IMR-90 (cell line): ENCODE measurements around the gene TFB2M. TPM values are rescaled to one million over a fixed set of nuclear protein-coding genes. Genes with fewer than 3 reads are reported as not detected.

Experiments used
- ATAC-seq: fragments of 200-7000 bp; cut with Tn5 transposase; 2 replicates; pipeline ENCODE4 v1.9.1; 2020; ENCODE audit warnings: low read depth, mild to moderate bottlenecking, moderate library complexity
- BruUV-seq: library from RNA; stranded (reverse); fragments of 400-500 nt; replicated peaks from 2 replicates; lab custom pipeline; 2021; lab: Mats Ljungman, UMichigan
- CTCF ChIA-PET: fragments of 300-600 bp; formaldehyde crosslinking; extraction: SDS; loops from one replicate; lab custom pipeline; 2021; ENCODE audit warnings: antibody characterized with exemption; lab: Yijun Ruan, JAX
- POLR2A ChIA-PET: fragments of 300-600 bp; sonication (Branson Sonifier 250); formaldehyde crosslinking; loops from one replicate; lab custom pipeline; 2022; ENCODE audit warnings: antibody characterized with exemption; ENCODE audit not compliant: unreplicated experiment; lab: Charles Lee
- DNase-seq: peaks from one replicate; pipeline ENCODE4 v3.0.0; 2013
- H2AFZ ChIP-seq: replicated peaks from 2 replicates; pipeline ENCODE3; 2013; ENCODE audit warnings: low read length, mild to moderate bottlenecking; ENCODE audit not compliant: poor library complexity
- H2AK5ac ChIP-seq: 2 replicates; pipeline ENCODE4 v1.6.1; 2013; ENCODE audit warnings: low read depth, low read length, inconsistent platforms
- H2AK9ac ChIP-seq: replicated peaks from 2 replicates; pipeline ENCODE3; 2013; ENCODE audit warnings: mild to moderate bottlenecking, low read depth, low read length, moderate library complexity; ENCODE audit not compliant: poor library complexity
- H2BK120ac ChIP-seq: 2 replicates; pipeline ENCODE4 v1.6.1; 2013; ENCODE audit warnings: low read depth, low read length, inconsistent platforms
- H2BK15ac ChIP-seq: 3 replicates; pipeline ENCODE4 v1.6.1; 2013; ENCODE audit warnings: low read depth, low read length, inconsistent platforms
- H2BK20ac ChIP-seq: 2 replicates; pipeline ENCODE4 v1.6.1; 2013; ENCODE audit warnings: low read depth, mild to moderate bottlenecking, inconsistent platforms, low read length, moderate library complexity
- H2BK5ac ChIP-seq: 2 replicates; pipeline ENCODE4 v1.6.1; 2013; ENCODE audit warnings: mild to moderate bottlenecking, low read depth, low read length, inconsistent platforms; ENCODE audit not compliant: poor library complexity, severe bottlenecking
- H3K14ac ChIP-seq: replicated peaks from 2 replicates; pipeline ENCODE4 v1.6.1; 2013; ENCODE audit warnings: low read depth, low read length, inconsistent platforms
- H3K18ac ChIP-seq: 2 replicates; pipeline ENCODE4 v1.6.1; 2013; ENCODE audit warnings: low read depth, low read length, control low read depth
- H3K23ac ChIP-seq: 2 replicates; pipeline ENCODE4 v1.6.1; 2013; ENCODE audit warnings: low read depth, low read length, inconsistent platforms
- H3K27ac ChIP-seq: 2 replicates; pipeline ENCODE4 v1.5.1; 2013; ENCODE audit warnings: mild to moderate bottlenecking, control low read depth, low read length; ENCODE audit not compliant: insufficient read depth
- H3K27me3 ChIP-seq: 2 replicates; pipeline ENCODE4 v1.6.1; 2013; ENCODE audit warnings: low read length; ENCODE audit not compliant: control insufficient read depth, insufficient read depth
- H3K36me3 ChIP-seq: 2 replicates; pipeline ENCODE4 v1.6.1; 2013; ENCODE audit warnings: low read length, mixed read lengths; ENCODE audit not compliant: control insufficient read depth, insufficient read depth
- H3K4ac ChIP-seq: 2 replicates; pipeline ENCODE4 v1.6.1; 2013; ENCODE audit warnings: low read depth, low read length, inconsistent platforms
- H3K4me1 ChIP-seq: 2 replicates; pipeline ENCODE4 v1.6.1; 2013; ENCODE audit warnings: low read length, mixed read lengths; ENCODE audit not compliant: control insufficient read depth, insufficient read depth
- H3K4me2 ChIP-seq: 2 replicates; pipeline ENCODE4 v1.6.1; 2013; ENCODE audit warnings: low read depth, mild to moderate bottlenecking, control low read depth, low read length, moderate library complexity
- H3K4me3 ChIP-seq: 2 replicates; pipeline ENCODE4 v1.5.1; 2013; ENCODE audit warnings: low read depth, mild to moderate bottlenecking, control low read depth, low read length, moderate library complexity; ENCODE audit not compliant: insufficient read depth
- H3K56ac ChIP-seq: 2 replicates; pipeline ENCODE4 v1.6.1; 2013; ENCODE audit warnings: low read length, inconsistent platforms; ENCODE audit not compliant: insufficient read depth; ENCODE audit errors: extremely low read depth
- H3K79me1 ChIP-seq, 2 experiments: 2 replicates each; pipeline ENCODE4 v1.6.1; 2013; ENCODE audit warnings: low read length in 2 of 2, inconsistent platforms in 1 of 2, low read depth in 1 of 2
- H3K9ac ChIP-seq: 2 replicates; pipeline ENCODE4 v1.6.1; 2013; ENCODE audit warnings: low read depth, low read length, control low read depth
- H3K9me1 ChIP-seq: 2 replicates; pipeline ENCODE4 v1.6.1; 2013; ENCODE audit warnings: low read length, inconsistent platforms; ENCODE audit not compliant: insufficient read depth
- H3K9me3 ChIP-seq: 2 replicates; pipeline ENCODE4 v1.6.1; 2013; ENCODE audit warnings: low read length; ENCODE audit not compliant: control insufficient read depth, insufficient read depth
- H4K20me1 ChIP-seq: 2 replicates; pipeline ENCODE4 v1.6.1; 2013; ENCODE audit warnings: low read length, inconsistent platforms; ENCODE audit not compliant: insufficient read depth
- H4K5ac ChIP-seq: 2 replicates; pipeline ENCODE4 v1.6.1; 2013; ENCODE audit warnings: mild to moderate bottlenecking, low read depth, low read length, control low read depth
- H4K8ac ChIP-seq, 2 experiments: 2 replicates each; pipeline ENCODE4 v1.6.1; 2013; ENCODE audit warnings: low read depth in 2 of 2, low read length in 2 of 2, control low read depth in 1 of 2, inconsistent platforms in 1 of 2
- H4K91ac ChIP-seq: 2 replicates; pipeline ENCODE4 v1.6.1; 2013; ENCODE audit warnings: low read depth, low read length, inconsistent platforms; ENCODE audit not compliant: insufficient read depth
- SMC3 ChIP-seq: fragments of 150-350 bp; IDR thresholded peaks from 2 replicates; pipeline ENCODE4 v1.6.1; 2016; ENCODE audit warnings: low read depth, mild to moderate bottlenecking, antibody characterized with exemption, low read length, moderate library complexity
- WGBS, 2 experiments: methylation state at CpG; one replicate each; pipeline versions ENCODE4 v1.1.5 to v1.1.7; 2013; ENCODE audit warnings: missing lambda C conversion rate in 2 of 2; ENCODE audit not compliant: insufficient read length in 1 of 2; ENCODE audit errors: extremely low coverage in 2 of 2; 5-methylcytosine and 5-hydroxymethylcytosine counted together
- dilution Hi-C: fragments of 300-500 bp; cut with HindIII; formaldehyde crosslinking; loops from one replicate; pipeline ENCODE4 v1.14.3; 2018; ENCODE audit warnings: low sequenced_read_pairs; ENCODE audit not compliant: unreplicated experiment
- in situ Hi-C: fragments of 300-500 bp; cut with MboI; formaldehyde crosslinking; loops from 3 replicates; pipeline ENCODE4 v1.14.3; 2019; ENCODE audit warnings: low sequenced_read_pairs, inconsistent platforms, mixed read lengths
- intact Hi-C: fragments of 100-400 bp; cut with micrococcal nuclease; formaldehyde crosslinking; loops from 2 replicates; pipeline ENCODE4 v1.10.0; 2022
- polyA plus RNA-seq, 3 experiments: library from polyadenylated mRNA; depleted of rRNA; stranded (reverse); fragments of >200 nt; gene quantifications; 2 replicates each; pipeline ENCODE4 v1.2.3, GENCODE V29; 2012; ENCODE audit warnings: low replicate concordance in 1 of 3
- total RNA-seq: library from RNA; depleted of rRNA; stranded (reverse); fragments of >200 nt; gene quantifications from 2 replicates; pipeline ENCODE4 v1.2.3, GENCODE V29; 2012
- TF ChIP-seq, protein P1 (sequence below): conservative IDR thresholded peaks from 2 replicates; pipeline ENCODE4 v1.5.1; 2012; ENCODE audit warnings: mild to moderate bottlenecking, low read depth, low read length, improper control_type of control experiment

TFB2M gene
- total and polyA plus RNA-seq, 2 of the 4 experiments (the other 2 are of a cell fraction), result 13.3 to 15.7 TPM

DNA sequence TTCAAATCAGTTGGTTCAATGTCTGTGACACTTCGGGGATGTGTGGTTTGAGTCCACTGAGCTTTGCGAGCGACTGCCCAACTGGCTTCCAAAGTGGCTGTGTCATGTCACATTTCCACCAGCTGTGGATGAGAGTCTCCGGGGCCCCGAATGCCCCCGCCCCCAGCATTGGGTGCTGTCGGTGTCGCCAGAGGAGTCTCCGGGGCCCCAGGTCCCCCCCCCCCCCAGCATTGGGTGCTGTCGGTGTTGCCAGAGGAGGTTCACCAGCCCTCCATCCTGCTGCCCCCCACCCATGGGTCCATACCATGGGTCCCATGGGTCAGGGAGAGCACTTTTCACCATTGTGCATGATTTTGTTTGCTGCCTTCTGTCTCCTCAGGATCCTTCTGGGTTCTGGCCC lies 49.9 kb downstream of the TFB2M start:
- Histone ChIP-seq H3K56ac (no peak overlapping the region), H2AK5ac (no peak overlapping the region), H3K4ac (no peak overlapping the region), H3K9ac (no peak overlapping the region), H4K5ac (no peak overlapping the region), H2AK9ac (no peak overlapping the region), H4K91ac (no peak overlapping the region), H3K18ac (no peak overlapping the region), H3K9me3 (peaks cover 43% of the 10 kb centered on the region), H3K14ac (no peak overlapping the region), H3K36me3 (no peaks in the 10 kb centered on the region), H3K4me2 (no peak overlapping the region), H2AFZ (no peak overlapping the region), H3K4me3 (no peak overlapping the region), H4K20me1 (no peaks in the 10 kb centered on the region), H2BK120ac (no peak overlapping the region), H3K9me1 (no peaks in the 10 kb centered on the region), H3K4me1 (no peaks in the 10 kb centered on the region), H2BK15ac (no peak overlapping the region), H3K23ac (no peak overlapping the region), H3K79me1 (no peaks in the 10 kb centered on the region), H3K27ac (no peak overlapping the region), H4K8ac (no peak overlapping the region), H3K27me3 (no peaks in the 10 kb centered on the region), H2BK5ac (no peak overlapping the region), H2BK20ac (no peak overlapping the region)
- WGBS, 2 experiments, result no CpG with 5 or more reads among the region's 10 CpGs
- CTCF ChIA-PET, result interaction anchor here (0.5 kb wide), 1 partner anchor 1075 kb away, joined by 3 read pairs; no protein-coding TSS in a partner anchor
- in situ Hi-C loops, result no loop called here
- ATAC-seq (no peak), DNase-seq (no peak)
- dilution Hi-C loops, result no loop called here
- intact Hi-C loops, result no loop called here
- no TSS peak for BruUV-seq
- POLR2A ChIA-PET, result no interaction called here
- no peak for TF ChIP-seq SMC3
- TF ChIP-seq, protein P1, sequence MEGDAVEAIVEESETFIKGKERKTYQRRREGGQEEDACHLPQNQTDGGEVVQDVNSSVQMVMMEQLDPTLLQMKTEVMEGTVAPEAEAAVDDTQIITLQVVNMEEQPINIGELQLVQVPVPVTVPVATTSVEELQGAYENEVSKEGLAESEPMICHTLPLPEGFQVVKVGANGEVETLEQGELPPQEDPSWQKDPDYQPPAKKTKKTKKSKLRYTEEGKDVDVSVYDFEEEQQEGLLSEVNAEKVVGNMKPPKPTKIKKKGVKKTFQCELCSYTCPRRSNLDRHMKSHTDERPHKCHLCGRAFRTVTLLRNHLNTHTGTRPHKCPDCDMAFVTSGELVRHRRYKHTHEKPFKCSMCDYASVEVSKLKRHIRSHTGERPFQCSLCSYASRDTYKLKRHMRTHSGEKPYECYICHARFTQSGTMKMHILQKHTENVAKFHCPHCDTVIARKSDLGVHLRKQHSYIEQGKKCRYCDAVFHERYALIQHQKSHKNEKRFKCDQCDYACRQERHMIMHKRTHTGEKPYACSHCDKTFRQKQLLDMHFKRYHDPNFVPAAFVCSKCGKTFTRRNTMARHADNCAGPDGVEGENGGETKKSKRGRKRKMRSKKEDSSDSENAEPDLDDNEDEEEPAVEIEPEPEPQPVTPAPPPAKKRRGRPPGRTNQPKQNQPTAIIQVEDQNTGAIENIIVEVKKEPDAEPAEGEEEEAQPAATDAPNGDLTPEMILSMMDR, result no peak
